Right forelimb (tissue), 1 donor: ENCODE measurements around the gene SMOC2.
"Not testable (repeated sequence)": the region's sequence is repeated elsewhere in the genome, so short reads cannot be mapped to it uniquely, and the experiment has no call there.

Experiments used
- DNase-seq: peaks from one replicate; pipeline ENCODE4 v3.0.0-alpha.2; 2018

SMOC2 gene

GRCh38 chr6:168692193-168692914 lies 251.4 kb downstream of the SMOC2 start:
- DNase-seq = peak; percentile 38

DNA sequence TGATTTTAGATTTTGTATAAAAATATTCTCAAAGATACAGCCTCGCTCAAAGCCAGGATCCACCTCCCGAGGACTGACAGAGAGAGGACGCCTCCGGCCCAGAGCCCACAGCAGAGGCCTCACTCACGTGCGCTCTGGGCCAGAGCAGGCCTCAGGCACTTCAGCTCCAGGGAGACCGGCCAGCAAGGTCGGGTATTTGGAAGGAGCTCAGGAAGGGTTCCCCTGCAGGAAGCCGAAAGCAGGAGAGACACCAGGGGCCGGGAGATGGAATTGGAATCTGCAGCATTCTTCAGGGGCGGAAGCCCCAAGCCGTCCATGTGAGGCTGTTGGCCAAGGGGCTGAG lies 251.9 kb downstream of the SMOC2 start:
- not testable (repeated sequence) for DNase-seq

- peak; percentile 37 for DNase-seq
These were observed 253.8 kb downstream of the SMOC2 start for GRCh38 chr6:168694797-168695196.

GRCh38 chr6:168695701-168696100 lies 254.7 kb downstream of the SMOC2 start:
- DNase-seq = peak; percentile 9

- peak; percentile 15 for DNase-seq
These were observed 257.9 kb downstream of the SMOC2 start for GRCh38 chr6:168698923-168699322.

DNA sequence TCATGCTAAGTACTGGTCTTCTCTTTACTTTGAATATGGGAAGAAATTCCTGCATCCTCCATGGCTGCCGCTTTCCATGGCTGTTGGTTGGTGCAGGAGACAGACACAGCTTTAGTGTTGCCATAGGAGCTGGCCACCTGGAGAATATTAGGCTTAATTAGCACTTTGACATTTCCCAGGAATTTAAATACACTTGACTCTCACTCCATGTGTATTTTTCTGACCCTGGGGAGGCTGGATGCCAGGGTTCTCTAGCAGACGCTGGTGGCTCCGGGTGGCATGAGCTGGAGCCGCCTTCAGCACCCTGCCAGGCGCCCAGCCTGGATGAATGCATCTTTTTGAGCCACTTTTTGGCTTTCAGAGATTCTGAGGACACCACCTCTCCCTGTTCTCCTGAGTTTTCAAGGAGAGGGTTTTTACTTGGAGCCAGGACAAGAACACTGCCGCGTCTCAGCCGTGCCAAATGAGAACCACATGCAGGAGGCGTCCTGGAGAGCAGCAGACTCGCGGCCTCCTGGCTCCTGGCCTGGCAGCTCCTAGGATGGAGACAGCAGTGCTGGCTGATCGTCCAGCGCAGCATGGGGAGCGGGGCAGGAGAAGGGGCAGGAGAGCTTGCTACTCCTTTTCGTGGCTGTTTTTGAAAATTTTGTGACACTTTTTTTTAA lies 258.8 kb downstream of the SMOC2 start:
- DNase-seq = peak; percentile 79

GRCh38 chr6:168700880-168701279 lies 259.9 kb downstream of the SMOC2 start:
- DNase-seq = no peak

- no peak for DNase-seq
These were observed 263.0 kb downstream of the SMOC2 start for GRCh38 chr6:168703990-168704389.

- DNase-seq = peak; percentile 31
These were observed 263.7 kb downstream of the SMOC2 start for GRCh38 chr6:168704678-168705077.

DNA sequence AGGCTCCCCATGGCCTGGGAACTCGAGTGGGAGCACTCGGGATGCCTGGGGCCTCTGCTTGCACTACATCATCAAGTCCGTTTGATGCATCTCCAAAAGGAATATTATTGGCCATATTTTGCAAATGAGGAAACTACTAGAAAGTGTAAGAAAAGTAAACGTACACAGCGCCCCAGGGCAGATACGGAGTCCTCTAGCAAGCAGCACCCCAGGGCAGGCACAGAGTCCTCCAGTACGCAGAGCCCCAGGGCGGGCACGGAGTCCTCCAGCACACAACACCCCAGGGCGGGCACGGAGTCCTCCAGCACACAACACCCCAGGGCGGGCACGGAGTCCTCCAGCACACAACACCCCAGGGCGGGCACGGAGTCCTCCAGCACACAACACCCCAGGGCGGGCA lies 264.3 kb downstream of the SMOC2 start:
- DNase-seq = not testable (repeated sequence)

- no peak for DNase-seq
These were observed 265.6 kb downstream of the SMOC2 start for GRCh38 chr6:168706471-168707177.

DNA sequence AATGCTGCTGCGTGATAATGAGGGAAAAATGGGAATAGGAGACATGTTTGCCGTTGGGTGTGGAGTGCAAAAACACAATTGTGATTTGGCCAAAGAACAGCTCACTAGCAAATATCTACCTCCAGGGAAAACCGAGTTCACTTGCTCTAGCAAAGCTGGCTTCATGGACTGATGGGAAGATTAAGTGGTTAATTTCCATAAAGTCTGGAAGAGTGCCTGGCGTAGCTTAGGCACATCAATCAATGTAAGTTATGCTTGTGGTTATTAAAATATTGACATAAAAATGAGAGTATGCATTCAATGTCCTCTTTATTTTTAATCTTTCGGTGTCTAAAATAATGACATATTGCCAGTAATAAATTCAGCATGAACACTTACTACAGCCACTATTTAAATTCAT lies 267.5 kb downstream of the SMOC2 start:
- peak; percentile 21 for DNase-seq

DNA sequence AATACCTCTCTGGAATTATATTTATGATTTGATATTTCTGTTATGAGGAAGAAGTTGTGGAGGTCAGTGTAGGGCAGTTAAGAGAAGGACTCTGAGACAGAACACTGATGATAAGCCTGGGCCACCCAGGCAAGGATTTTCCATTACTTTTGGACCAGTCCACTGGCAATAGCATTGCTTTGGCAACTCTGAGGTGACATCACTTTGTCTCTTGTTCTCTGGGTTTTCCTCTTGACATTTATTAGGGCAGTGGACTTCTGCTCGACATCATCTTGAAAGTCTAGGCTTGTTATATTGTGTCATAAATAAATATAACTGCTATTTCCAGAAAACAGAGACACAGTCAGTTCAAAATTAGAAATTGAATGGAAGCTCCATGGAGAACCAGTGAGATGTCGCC lies 268.0 kb downstream of the SMOC2 start:
- peak; percentile 29 for DNase-seq

- DNase-seq = peak; percentile 35
These were observed 268.4 kb downstream of the SMOC2 start for GRCh38 chr6:168709390-168709789.

GRCh38 chr6:168709991-168710390 lies 269.0 kb downstream of the SMOC2 start:
- peak; percentile 44 for DNase-seq

- peak; percentile 36 for DNase-seq
These were observed 270.2 kb downstream of the SMOC2 start for GRCh38 chr6:168711049-168711640.

GRCh38 chr6:168711666-168712300 lies 270.8 kb downstream of the SMOC2 start:
- DNase-seq = peak; percentile 37

- DNase-seq = peak; percentile 38
These were observed 272.0 kb downstream of the SMOC2 start for GRCh38 chr6:168712993-168713392.

- DNase-seq = peak; percentile 45
These were observed 272.9 kb downstream of the SMOC2 start for GRCh38 chr6:168713839-168714238.

- DNase-seq = peak; percentile 5
These were observed 273.7 kb downstream of the SMOC2 start for GRCh38 chr6:168714547-168715260.

GRCh38 chr6:168715643-168716481 lies 274.9 kb downstream of the SMOC2 start:
- peak; percentile 22 for DNase-seq
